Fibroblast of skin of abdomen (primary cell): ENCODE data around the gene DBNDD1.
A peak's percentile ranks its signal among the peaks of the same experiment; 100 is the strongest.

ENCODE experiments used
- DNase-seq: peaks from one replicate; pipeline ENCODE4 v3.0.0-alpha.2; 2013

DBNDD1 gene

DNA sequence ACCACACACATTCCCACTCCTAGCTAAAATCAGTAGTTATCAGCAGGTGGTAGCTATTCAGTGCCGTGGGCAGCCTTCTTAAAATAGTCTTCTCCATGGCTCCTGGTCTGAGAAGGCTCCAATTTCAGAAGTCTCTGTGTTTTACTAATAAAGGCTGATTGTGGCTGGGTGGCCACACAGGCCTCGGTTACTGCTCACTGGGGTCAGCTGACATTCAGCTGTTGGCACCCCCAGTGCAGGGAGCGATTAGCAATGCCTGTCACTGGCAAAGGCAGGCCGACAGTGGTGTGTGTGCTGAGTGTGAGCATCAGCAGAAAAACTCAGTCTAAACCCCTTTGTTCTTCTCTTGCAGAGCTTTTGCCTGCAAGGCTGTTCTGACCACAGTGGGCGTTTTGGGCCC lies 16.6 kb upstream of the DBNDD1 start:
- DNase-seq, result no peak

- no peak for DNase-seq
These were observed 15.2 kb upstream of the DBNDD1 start for GRCh38 chr16:90034504-90034903.

GRCh38 chr16:90033387-90033786 lies 14.1 kb upstream of the DBNDD1 start:
- DNase-seq, result no peak

DNA sequence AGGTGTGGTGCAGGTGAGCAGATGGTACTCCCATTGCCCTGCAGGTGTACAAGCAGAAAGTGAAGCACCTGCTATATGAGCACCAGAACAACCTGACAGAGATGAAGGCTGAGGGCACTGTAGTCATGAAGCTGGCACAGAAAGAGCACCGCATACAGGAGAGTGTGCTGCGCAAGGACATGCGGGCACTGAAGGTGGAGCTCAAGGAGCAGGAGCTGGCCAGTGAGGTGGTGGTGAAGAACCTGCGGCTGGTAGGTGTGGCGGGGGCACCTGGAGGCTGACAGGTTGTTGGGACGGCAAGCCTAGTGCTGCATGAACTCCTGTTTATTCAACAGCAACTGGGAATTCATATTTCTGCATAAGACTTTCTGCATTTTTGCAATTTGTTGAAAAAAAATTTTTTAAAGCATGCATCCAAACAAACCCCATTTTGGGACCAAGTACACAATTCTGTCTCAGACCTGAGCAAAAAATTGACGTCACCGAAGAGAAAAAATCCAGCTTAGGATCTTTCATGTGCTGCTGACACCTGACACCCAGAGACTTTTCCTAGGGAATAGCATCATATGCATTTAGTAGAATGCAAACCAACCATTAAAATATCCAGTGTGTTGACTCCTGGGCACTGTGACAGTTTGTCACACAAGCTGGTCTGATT lies 13.5 kb upstream of the DBNDD1 start:
- DNase-seq, result peak; percentile 68

DNA sequence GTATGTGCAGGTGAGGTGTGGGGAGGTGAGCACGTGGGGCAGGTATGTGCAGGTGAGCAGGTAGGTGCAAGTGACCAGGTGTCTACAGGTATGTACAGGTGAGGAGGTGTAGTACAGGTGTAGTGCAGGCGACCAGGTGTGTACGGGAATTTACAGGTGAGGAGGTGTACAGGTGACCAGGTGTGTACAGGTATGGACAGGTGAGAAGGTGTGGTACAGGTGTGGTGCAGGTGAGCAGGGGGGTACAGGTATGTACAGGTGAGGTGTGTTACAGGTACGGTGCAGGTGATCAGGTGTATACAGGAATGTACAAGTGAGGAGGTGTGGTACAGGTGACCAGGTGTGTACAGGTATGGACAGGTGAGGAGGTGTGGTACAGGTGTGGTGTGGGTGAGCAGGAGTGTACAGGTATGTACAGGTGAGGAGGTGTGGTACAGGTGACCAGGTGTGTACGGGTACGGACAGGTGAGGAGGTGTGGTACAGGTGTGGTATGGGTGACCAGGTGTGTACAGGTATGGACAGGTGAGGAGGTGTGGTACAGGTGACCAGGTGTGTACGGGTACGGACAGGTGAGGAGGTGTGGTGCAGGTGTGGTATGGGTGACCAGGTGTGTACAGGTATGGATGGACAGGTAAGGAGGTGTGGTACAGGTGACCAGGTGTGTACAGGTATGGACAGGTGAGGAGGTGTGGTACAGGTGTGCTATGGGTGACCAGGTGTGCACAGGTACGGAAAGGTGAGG lies 12.8 kb upstream of the DBNDD1 start:
- DNase-seq, result peak; percentile 51

DNA sequence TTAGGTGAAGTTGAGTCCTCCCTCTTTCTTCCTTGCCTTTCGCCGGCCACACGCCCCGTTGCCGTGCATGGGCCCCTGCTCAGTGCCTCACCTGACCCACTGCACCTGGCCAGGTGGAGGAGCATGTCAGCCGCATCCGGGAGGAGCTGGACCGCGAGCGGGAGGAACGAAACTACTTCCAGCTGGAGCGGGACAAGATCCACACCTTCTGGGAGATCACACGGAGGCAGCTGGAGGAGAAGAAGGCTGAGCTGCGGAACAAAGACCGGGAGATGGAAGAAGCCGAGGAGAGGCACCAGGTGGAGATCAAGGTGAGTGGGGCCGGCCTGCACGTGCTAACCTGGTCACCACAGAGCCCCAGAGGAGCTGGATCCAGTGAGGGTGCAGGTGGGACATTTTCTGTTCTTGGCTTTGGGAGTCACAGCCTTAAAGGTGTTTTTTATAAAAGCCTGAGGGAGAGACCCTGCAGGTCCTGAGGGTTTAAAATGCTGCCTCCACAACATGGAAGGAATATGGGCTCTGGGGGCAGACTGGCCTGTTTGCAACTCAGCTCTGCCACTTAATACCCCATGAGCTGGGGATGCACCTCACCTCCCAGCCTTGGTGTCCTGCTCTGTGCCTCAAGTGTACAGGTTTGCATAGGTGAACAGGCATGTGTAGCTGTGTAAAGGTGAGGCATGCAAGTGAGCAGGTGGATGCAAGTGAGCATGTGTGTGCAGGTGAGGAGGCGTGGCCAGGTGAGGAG lies 12.1 kb upstream of the DBNDD1 start:
- no peak for DNase-seq

DNA sequence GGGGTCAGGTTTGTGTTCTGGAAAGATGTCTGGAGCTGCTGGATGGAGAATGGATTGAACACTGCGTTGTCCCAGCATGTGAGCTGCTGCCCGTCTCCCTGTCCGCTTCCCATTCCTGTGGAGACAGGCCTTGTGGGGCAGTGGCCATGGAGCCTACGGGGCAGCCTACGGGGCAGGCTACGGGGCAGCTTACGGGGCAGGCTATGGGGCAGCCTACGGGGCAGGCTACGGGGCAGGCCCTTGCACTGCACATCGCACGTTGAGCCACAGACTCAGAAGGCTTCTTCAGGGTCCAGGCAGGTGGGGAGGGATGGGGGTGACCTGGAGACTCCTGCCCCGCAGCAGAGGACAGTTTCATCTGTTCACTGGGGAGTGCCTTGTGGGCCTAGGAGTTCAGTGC lies 9.7 kb upstream of the DBNDD1 start:
- no peak for DNase-seq

GRCh38 chr16:90027611-90028010 lies 8.4 kb upstream of the DBNDD1 start:
- no peak for DNase-seq

- DNase-seq, result no peak
These were observed 6.9 kb upstream of the DBNDD1 start for GRCh38 chr16:90026135-90026534.

- DNase-seq, result no peak
These were observed 3.8 kb upstream of the DBNDD1 start for GRCh38 chr16:90023078-90023447.

DNA sequence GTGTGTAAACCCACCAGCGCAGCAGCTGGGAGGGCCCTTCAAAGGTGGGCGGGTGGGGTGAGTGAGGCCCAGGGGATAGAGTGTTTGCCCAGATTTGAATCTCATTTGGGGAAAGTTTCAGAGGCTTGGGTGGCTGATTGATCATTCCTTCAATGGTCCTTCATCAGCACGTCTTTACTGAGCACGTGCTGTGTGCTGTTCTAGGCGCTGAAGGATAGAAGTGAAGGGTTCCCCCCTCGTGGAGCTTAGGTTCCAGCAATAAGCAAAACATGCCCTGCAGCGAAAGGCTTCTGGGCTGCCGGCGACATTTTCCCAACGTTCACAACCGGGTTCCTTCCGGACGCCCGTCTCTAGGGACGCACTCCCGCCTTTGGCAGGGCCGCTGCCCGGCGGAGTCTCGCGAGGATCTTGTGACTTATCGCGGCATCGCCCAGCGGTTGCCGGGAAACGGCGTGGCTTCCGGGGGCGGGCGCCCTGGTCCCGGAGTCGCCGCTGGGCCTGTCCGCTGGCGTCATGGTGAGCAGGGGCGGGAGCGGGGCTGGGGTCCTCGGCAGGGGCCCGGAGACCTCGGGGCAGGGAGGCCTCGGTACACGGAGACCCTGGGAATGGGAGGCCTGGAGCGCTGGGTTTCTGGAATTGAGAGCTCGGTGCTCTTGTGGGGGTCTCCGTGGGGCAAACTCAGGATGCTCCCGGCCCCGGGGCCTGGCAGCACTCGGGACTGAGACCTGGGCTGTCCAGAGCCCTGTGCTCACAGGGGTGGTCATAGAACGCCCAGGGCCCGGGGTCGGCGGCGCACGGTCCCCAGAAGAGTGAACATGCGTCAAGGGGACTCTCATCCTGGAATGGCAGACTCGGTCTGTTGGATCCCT lies 3.2 kb upstream of the DBNDD1 start:
- peak; percentile 87 for DNase-seq

DNA sequence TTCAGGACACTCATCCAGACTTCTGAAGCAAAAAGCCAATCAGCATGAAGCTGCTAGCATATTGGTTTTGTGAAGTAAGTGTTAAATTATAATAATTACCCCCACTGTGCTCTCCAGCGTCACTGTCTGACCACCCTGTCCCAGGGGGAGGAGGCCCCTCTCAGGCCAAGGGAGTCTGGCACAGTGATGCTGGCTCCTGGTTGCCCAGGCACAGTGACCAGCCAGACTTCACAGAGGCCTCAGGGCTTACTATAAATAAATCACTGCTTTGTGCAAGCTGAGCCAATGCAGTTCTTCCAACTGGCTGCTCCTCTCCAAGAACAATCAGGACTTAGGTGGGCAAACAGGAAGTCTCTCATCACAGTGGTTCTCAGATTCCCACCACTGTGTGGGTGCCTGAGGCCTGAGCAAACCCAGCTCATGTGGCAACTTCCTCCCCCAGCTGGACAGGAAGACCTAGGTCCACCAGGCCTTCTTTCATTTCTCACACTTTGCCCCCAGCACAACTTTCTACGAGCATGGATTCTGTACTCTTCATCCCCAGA lies 1.7 kb upstream of the DBNDD1 start:
- DNase-seq, result no peak

- DNase-seq, result no peak
These were observed 1.1 kb upstream of the DBNDD1 start for GRCh38 chr16:90020260-90020837.

GRCh38 chr16:90019543-90020259 lies 445 bp upstream of the DBNDD1 start:
- peak; percentile 68 for DNase-seq

DNA sequence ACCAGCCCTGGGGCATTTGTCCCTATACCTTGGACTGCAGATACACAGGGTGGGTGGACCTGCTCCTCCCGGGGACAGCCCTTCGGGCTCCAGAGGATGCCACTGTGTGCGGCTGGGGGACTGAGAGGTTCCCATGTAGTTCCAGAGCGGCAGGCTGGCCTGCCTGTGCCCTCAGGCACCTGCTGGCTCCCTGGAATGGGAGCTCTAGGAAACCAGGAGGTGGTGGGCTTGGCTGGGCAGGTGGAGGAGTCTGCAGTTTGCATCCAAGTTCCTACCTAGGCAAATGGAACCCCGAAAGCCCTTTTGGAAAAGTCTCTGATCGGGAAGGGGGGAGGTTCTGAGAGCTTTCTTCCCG lies 982 bp downstream of the DBNDD1 start:
- DNase-seq, result no peak

DNA sequence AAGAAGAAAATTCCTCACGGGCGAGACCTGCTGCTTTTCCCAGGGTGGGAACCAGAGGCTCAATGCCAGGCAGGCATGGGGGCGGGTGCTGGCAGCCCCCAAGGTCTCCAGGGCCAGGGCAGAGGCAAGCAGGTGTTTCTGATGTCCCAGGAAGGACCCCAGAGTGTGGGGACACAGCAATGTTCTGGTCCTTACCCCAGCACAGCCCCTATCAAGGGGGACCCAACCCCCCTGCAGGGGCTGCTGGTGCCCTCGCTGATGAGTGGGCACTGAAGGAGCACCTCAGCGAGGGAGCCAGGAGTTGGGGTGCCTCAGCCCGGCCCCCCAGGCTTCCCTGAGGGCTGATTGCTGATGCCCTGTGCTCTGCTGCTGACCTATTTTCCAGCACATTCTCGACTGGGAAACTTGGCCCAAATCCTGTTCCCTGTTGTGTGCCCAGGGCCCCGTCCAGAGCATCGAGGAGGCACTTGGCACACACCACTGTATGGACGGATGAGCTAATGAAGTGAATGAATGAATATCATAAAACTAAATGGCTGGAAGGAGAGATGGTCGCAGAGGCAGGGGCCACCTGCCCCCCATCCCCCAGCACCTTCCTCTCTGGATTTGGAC lies 2.8 kb downstream of the DBNDD1 start:
- DNase-seq, result no peak

GRCh38 chr16:90015586-90016338 lies 3.5 kb downstream of the DBNDD1 start:
- DNase-seq, result no peak

DNA sequence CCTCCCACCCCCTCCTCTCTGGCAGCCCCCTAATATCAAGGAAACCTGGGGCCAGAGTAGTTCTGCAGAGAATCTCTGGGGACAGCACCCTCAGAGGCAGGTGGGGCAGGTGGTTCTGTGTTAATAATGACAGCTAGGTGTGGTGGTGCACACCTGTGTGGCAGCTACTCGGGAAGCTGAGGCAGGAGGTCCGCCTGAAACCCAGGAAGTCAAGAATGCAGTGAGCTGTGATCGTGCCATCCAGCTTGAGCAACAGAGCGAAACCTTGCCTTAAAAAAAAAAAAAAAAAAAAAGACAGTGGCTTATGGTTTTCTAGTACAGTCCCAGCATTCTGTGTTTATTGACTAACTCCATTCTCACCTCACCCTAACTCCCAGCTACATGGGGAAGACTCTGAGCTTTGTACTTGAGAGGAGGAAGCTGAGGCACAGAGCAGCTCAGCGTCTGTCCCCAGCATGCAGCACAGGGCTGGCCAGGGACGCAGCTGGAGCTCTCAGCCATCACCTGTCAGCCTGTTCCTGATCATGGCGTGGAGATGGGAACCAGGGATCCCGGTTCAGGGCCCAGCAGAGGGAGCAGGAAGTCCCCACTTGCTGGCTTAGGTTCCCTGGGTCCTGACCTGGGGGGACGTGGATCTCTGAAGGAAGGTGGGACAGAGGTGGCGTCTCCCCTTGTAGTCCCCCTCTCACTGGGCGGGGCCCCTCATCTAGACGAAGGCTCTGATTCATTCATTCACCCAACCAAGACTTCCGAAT lies 6.1 kb downstream of the DBNDD1 start:
- no peak for DNase-seq

DNA sequence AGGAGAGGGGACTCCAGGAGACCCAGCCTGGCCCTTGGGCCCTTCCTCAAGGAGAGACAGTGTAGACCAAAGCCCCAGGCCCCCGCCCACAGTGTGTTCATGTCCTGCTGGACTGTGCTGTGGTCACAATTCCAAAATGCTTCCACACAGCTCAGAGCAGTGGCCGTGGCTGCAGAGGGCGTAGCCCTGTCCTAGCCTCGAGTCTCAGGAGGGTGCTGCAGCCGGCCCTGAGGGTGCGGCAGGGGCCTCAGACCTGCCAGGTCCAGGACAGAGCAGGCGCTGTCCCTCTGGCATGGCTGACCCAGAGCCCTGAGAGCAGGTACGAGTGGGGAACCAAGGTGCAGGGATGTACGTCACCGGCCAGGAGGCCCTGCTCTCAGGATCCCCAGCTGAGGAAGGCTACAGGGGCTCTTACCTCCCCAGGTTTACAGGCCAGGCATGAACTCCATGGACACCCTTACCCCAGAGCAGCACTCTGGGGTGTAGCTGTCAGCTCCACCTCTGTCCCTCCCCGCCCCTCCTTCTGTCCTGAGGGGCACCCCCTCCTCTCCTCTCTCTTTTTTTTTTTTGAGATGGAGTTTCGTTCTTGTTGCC lies 7.3 kb downstream of the DBNDD1 start:
- no peak for DNase-seq
